Peyer's patch (tissue), 4 donors: ENCODE data around the gene FLACC1.

Experiments used
- CTCF ChIP-seq, 6 experiments: fragments of 450-650 bp in 4 of 6; fragments of 200-600 bp in 2 of 6; sonication (generic) in 1 of 6; IDR thresholded peaks; one replicate each; pipeline ENCODE4 v1.5.1; 2017 to 2019; ENCODE audit warnings: antibody characterized with exemption in 6 of 6, mild to moderate bottlenecking in 3 of 6, moderate library complexity in 1 of 6
- POLR2A ChIP-seq, 2 donors: fragments of 450-650 bp; IDR thresholded peaks; one replicate each; pipeline ENCODE4 v1.5.1; 2017; ENCODE audit warnings: antibody characterized with exemption in 2 of 2, mild to moderate bottlenecking in 2 of 2, moderate library complexity in 2 of 2

- no peak for TF ChIP-seq CTCF (IDR thresholded peaks at IDR 0.05)
- no peak for TF ChIP-seq POLR2A (IDR thresholded peaks at IDR 0.05)
Observed at GRCh38 chr2:201270293-201271001, 86.7 kb downstream of the FLACC1 start.
